HFFc6 (cell line): ENCODE results near the gene LY86. TPM values are rescaled to one million over a fixed set of nuclear protein-coding genes. Genes with fewer than 3 reads are reported as not detected.

Experiments
- DNase-seq: peaks from one replicate; pipeline ENCODE4 v3.0.0-alpha.2; 2018
- H3K27ac Mint-ChIP-seq: 2 replicates; pipeline ENCODE4 v1.8.0; 2020; ENCODE audit warnings: mild to moderate bottlenecking, mixed read lengths
- H3K27me3 Mint-ChIP-seq: 2 replicates; pipeline ENCODE4 v1.8.0; 2021; ENCODE audit warnings: mild to moderate bottlenecking, moderate library complexity, mixed read lengths; ENCODE audit not compliant: insufficient read depth
- H3K36me3 Mint-ChIP-seq: 2 replicates; pipeline ENCODE4 v1.8.0; 2021; ENCODE audit warnings: low read depth, mixed read lengths
- H3K4me1 Mint-ChIP-seq: 2 replicates; pipeline ENCODE4 v1.8.0; 2020; ENCODE audit warnings: low read depth, mixed read lengths
- H3K4me3 Mint-ChIP-seq: 2 replicates; pipeline ENCODE4 v1.8.0; 2020; ENCODE audit warnings: mild to moderate bottlenecking, moderate library complexity, mixed read lengths
- H3K9me3 Mint-ChIP-seq: 2 replicates; pipeline ENCODE4 v1.8.0; 2020; ENCODE audit warnings: mild to moderate bottlenecking, mixed read lengths
- total RNA-seq, 6 experiments: library from RNA; stranded (reverse); fragmentation: NEBNext Ultra II Directional; extraction: Animal tissue kit (Norgen Biotek cat#: 25700); gene quantifications; 2 replicates in 1 of 6; 3 replicates in 5 of 6; pipeline ENCODE4 v1.2.3, GENCODE V29; 2021
- TF ChIP-seq, protein P1 (sequence below): fragments of 200-600 bp; sonication (generic); IDR thresholded peaks from 2 replicates; pipeline ENCODE4 v1.5.0; 2021; ENCODE audit warnings: antibody characterized with exemption, mild to moderate bottlenecking

Gene LY86
- total RNA-seq, 6 experiments from 2014 or later: not detected

DNA sequence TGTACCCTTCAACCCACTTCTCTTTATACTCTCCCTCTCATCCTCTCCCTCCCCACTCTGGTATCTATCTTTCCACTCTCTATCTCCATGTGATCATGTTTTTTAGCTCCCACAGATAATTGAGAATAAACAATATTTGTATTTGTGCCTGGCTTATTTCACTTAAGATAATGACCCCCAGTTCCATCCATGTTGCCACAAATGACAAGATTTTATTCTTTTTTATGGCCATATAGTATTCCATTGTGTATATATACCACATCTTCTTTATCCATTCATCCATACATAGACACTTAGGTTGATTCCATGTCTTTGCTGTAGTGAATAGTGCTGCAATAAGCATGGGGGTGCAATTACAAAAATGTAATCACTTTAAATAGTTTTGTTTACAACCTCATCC is 62.3 kb downstream of the LY86 start:
- peaks cover 5% of the 10 kb centered on the region for H3K9me3 Mint-ChIP-seq
- H3K36me3 Mint-ChIP-seq: no peaks in the 10 kb centered on the region
- no peak for DNase-seq
- H3K4me1 Mint-ChIP-seq: no peaks in the 10 kb centered on the region
- TF ChIP-seq, protein P1, sequence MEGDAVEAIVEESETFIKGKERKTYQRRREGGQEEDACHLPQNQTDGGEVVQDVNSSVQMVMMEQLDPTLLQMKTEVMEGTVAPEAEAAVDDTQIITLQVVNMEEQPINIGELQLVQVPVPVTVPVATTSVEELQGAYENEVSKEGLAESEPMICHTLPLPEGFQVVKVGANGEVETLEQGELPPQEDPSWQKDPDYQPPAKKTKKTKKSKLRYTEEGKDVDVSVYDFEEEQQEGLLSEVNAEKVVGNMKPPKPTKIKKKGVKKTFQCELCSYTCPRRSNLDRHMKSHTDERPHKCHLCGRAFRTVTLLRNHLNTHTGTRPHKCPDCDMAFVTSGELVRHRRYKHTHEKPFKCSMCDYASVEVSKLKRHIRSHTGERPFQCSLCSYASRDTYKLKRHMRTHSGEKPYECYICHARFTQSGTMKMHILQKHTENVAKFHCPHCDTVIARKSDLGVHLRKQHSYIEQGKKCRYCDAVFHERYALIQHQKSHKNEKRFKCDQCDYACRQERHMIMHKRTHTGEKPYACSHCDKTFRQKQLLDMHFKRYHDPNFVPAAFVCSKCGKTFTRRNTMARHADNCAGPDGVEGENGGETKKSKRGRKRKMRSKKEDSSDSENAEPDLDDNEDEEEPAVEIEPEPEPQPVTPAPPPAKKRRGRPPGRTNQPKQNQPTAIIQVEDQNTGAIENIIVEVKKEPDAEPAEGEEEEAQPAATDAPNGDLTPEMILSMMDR: no peak
- no peak overlapping the region for H3K4me3 Mint-ChIP-seq
- peaks cover 6% of the 10 kb centered on the region; the same call in 1 of the 2 replicates for H3K27me3 Mint-ChIP-seq
- no peak overlapping the region for H3K27ac Mint-ChIP-seq

- Mint-ChIP-seq H3K36me3 (no peaks in the 10 kb centered on the region), H3K27ac (no peak overlapping the region), H3K27me3 (peaks cover 6% of the 10 kb centered on the region; the same call in 1 of the 2 replicates), H3K4me1 (no peaks in the 10 kb centered on the region), H3K4me3 (no peak overlapping the region), H3K9me3 (peaks cover 5% of the 10 kb centered on the region)
- TF ChIP-seq, protein P1: no peak
- no peak for DNase-seq
Measured at GRCh38 chr6:6651335-6651734, 62.8 kb downstream of the LY86 start.

- Mint-ChIP-seq H3K4me1 (no peaks in the 10 kb centered on the region), H3K36me3 (peaks cover 4% of the 10 kb centered on the region; the same call in 1 of the 2 replicates), H3K27me3 (peaks cover 6% of the 10 kb centered on the region; the same call in 1 of the 2 replicates), H3K4me3 (no peak overlapping the region), H3K27ac (no peak overlapping the region), H3K9me3 (peaks cover 9% of the 10 kb centered on the region)
- no peak for DNase-seq
- TF ChIP-seq, protein P1: no peak
Measured at GRCh38 chr6:6652932-6653331, 64.4 kb downstream of the LY86 start.

GRCh38 chr6:6654599-6655575 is 66.4 kb downstream of the LY86 start:
- Mint-ChIP-seq H3K4me3 (no peak overlapping the region), H3K4me1 (no peaks in the 10 kb centered on the region), H3K36me3 (peaks cover 4% of the 10 kb centered on the region; the same call in 1 of the 2 replicates), H3K27ac (no peak overlapping the region), H3K9me3 (peaks cover 9% of the 10 kb centered on the region), H3K27me3 (peaks cover 6% of the 10 kb centered on the region; the same call in 1 of the 2 replicates)
- DNase-seq: no peak
- TF ChIP-seq, protein P1: no peak

DNA sequence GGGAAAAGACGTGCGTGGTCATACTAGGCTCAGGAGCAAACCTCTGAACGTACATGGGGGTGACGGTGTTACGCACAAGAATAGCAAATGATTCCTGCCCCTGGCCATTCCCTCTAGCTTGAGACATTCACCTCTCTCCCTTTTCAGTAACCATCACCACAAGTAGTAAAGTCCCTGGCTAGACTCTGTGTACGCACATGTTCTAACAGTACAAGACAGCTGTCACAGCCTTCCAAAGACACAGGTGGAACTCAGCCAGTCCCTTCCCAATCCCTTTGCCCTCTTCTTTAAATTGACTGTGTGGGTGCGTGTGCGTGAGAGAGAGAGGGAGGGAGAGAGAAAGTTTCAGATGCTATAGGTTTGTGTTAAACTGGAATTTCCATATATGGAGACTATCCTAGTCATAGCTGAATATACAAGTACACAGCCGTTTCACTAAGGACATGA is 67.3 kb downstream of the LY86 start:
- TF ChIP-seq, protein P1: no peak
- peaks cover 6% of the 10 kb centered on the region; the same call in 1 of the 2 replicates for H3K27me3 Mint-ChIP-seq
- no peaks in the 10 kb centered on the region for H3K4me1 Mint-ChIP-seq
- H3K36me3 Mint-ChIP-seq: peaks cover 4% of the 10 kb centered on the region; the same call in 1 of the 2 replicates
- H3K27ac Mint-ChIP-seq: no peak overlapping the region
- H3K4me3 Mint-ChIP-seq: no peak overlapping the region
- no peak for DNase-seq
- H3K9me3 Mint-ChIP-seq: peaks cover 9% of the 10 kb centered on the region
